ENCODE results near the gene GOLGA6B. TPM values are rescaled to one million over a fixed set of nuclear protein-coding genes. Genes with fewer than 3 reads are reported as not detected.

Gene GOLGA6B
- total RNA-seq, 4 donors from 2014 or later = not detected

GRCh38 chr15:72676838-72677237 lies 22.3 kb downstream of the GOLGA6B start:
- ATAC-seq (ENCODE audit: low FRiP score) = no peak
- no peak for TF ChIP-seq CTCF (IDR thresholded peaks at IDR 0.05)
- no peak for DNase-seq (ENCODE audit: low spot score)

- TF ChIP-seq CTCF (IDR thresholded peaks at IDR 0.05) = no peak
- no peak for ATAC-seq (ENCODE audit: low FRiP score)
- no peak for DNase-seq (ENCODE audit: low spot score)
These were observed 26.4 kb downstream of the GOLGA6B start for GRCh38 chr15:72680931-72681330.

GRCh38 chr15:72682772-72683171 lies 28.3 kb downstream of the GOLGA6B start:
- no peak for ATAC-seq (ENCODE audit: low FRiP score)
- TF ChIP-seq CTCF (IDR thresholded peaks at IDR 0.05) = no peak
- DNase-seq (ENCODE audit: low spot score) = no peak

GRCh38 chr15:72685301-72685924 lies 30.9 kb downstream of the GOLGA6B start:
- DNase-seq (ENCODE audit: low spot score) = no peak
- no peak for TF ChIP-seq CTCF (IDR thresholded peaks at IDR 0.05)
- ATAC-seq (ENCODE audit: low FRiP score) = no peak

- DNase-seq (ENCODE audit: low spot score) = peak; percentile 63
- no peak for TF ChIP-seq CTCF (IDR thresholded peaks at IDR 0.05)
- ATAC-seq (ENCODE audit: low FRiP score) = peak; percentile 96
These were observed 31.7 kb downstream of the GOLGA6B start, which contains the start of the genes BBS4 and HIGD2B for GRCh38 chr15:72685925-72686794. BBS4 (plus strand) TSS chr15:72686207; CDS start chr15:72686228, 21 bp downstream. HIGD2B (minus strand) TSS chr15:72686182; CDS start chr15:72676374, 9,808 bp downstream.

GRCh38 chr15:72688697-72689096 lies 34.2 kb downstream of the GOLGA6B start:
- TF ChIP-seq CTCF (IDR thresholded peaks at IDR 0.05) = no peak
- ATAC-seq (ENCODE audit: low FRiP score) (no peak), DNase-seq (ENCODE audit: low spot score) (no peak)

Data from omental fat pad (tissue), 4 donors.